GM11168 (cell line): ENCODE measurements around the gene SETX.
"Not testable (repeated sequence)": the region's sequence is repeated elsewhere in the genome, so short reads cannot be mapped to it uniquely, and the experiment has no call there.

Experiments used
- in situ Hi-C: fragments of 300-500 bp; cut with MboI; formaldehyde crosslinking; loops from one replicate; pipeline ENCODE4 v1.12.0; 2022; ENCODE audit warnings: low sequenced_read_pairs; ENCODE audit not compliant: unreplicated experiment

The SETX gene

DNA sequence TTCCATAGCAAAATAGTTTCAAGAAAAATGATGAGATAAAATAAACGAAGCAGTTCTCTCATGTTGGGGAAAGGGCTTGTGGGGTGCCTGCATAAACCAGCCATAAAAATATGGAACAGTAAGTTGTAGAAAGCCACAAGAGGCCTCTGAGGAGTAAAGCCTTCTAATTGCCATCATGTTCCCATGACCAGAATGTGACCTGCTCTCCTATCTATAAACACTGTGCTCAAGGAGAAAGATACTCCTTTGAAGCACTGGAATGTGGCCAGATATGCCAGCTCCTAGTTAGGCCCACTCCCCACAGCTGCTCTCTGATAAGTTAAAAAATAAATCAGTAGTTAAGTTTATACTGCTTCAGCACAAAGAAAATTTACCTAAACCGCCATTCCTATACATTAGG, 65.8 kb downstream of the SETX start:
- in situ Hi-C loops: loop anchor here (10.0 kb wide), 1 partner anchor 46 kb away; no protein-coding TSS in a partner anchor

DNA sequence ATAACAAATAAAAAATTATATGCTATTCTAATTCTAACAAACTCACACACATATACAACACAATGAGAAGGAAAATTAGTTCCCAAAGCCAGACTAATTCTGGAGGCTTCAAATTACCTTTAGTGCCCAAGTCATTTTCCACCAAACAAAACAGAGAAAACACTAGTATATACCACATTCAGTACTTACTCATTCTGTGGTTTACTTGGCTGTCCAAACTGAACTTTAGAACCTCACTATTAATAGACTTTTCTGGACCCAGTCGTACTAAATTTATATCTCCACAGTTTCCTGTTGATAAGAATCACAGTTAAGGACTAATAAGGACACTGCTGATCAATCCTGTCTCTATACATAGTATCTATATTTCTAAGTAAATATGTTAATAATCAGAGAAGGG, 66.4 kb downstream of the SETX start:
- in situ Hi-C loops: loop anchor here (10.0 kb wide), 1 partner anchor 46 kb away; no protein-coding TSS in a partner anchor

DNA sequence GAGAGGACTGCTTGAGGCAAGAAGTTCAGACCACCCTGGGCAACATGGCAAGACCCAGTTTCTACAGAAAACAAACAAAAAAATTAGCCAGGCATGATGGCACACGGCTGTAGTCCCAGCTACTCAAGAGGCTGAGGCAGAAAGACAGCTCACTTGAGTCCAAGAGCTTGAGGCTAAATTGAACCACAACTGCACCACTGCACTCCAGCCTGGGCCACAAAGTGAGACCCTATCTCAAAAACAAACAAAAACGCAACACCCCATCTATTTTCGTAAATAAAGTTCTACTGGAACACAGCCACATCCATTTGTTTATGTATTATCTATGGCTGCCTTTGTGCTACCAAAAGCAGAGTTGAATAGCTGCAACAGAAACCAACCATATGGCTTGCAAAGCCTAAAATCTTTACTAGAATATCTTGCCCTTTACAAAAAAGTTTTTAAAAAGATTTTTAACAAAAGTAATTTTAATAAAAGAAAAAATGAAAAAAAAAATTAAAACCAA, 67.5 kb downstream of the SETX start:
- in situ Hi-C loops: loop anchor here (10.0 kb wide), 1 partner anchor 47 kb away; no protein-coding TSS in a partner anchor

DNA sequence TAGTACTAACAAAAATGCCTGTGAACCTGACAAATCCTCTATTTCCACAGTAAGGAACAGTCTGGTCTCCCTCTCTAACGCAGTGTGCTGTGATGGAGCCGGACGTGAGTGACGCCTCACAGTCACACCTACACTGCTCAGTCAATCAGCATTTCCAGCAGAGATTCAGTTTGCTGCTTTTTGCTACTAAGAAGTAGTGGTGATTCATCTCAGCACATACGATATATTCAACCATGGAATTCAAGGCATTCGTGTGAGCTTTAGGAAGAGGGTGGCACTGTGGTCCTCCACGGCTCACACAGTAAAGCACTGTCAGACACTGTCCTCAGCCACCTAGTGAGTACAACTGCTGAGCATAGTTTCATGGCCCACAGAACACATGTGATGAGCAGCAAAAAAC, 70.9 kb downstream of the SETX start:
- in situ Hi-C loops: loop anchor here (10.0 kb wide), 1 partner anchor 51 kb away; no protein-coding TSS in a partner anchor

DNA sequence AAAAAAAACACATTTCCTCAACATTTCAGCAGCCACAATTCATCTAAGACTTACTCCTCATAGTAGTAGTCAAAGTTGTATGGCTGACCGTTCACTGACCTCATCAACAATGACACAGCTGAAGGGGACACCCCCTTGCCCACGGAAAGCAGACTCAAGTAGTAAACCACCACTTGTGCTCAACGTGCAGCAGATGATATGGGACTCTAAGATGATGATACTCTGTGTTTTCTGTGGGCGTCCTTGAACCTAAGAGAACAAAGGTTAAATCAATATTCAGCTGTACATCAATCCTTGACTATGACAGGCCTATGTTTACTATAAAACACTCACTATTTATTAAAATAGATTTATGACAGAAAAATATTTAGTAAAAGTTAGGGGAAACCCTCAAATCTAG, 71.6 kb downstream of the SETX start:
- in situ Hi-C loops: loop anchor here (10.0 kb wide), 1 partner anchor 52 kb away; no protein-coding TSS in a partner anchor

DNA sequence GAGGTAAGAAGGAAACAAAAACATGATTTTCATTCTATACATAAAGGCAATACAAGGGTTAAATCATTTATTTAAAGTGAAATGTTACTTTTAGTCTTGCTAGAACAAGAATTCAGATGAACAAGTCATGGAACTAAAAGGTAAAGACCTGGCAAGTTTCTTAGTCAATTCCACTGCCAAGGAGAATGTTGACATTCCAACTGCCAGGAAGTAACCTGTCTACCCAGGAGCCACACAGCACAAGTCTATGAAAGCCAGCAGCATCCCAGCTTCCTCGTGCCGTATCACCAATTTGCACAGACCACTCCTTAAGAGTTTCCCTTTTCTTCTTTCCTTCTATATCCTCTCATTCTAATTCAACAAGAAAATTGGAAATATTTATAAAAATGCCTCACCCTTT, 79.9 kb downstream of the SETX start:
- in situ Hi-C loops: no loop called here

DNA sequence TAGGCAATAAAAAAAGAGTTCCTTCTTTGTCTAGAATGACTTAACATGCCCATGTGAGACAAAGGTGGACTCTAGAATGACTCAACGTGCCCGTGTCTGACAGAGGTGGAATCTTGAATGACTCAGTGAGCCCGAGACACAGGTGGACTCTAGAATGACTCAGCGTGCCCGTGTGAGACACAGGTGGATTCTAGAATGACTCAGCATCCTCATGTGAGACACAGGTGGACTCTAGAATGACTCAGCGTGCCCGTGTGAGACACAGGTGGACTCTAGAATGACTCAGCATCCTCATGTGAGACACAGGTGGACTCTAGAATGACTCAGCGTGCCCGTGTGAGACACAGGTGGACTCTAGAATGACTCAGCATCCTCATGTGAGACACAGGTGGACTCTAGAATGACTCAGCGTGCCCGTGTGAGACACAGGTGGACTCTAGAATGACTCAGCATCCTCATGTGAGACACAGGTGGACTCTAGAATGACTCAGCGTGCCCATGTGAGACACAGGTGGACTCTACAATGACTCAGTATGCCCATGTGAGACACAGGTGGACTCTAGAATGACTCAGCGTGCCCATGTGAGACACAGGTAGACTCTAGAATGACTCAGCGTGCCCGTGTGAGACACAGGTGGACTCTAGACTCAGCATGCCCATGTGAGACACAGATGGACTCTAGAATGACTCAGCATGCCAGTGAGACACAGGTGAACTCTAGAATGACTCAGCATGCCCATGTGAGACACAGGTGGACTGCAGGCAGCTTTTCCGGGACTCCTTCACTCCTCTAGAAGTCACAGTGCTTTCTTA, 84.9 kb downstream of the SETX start:
- in situ Hi-C loops: not testable (repeated sequence)

DNA sequence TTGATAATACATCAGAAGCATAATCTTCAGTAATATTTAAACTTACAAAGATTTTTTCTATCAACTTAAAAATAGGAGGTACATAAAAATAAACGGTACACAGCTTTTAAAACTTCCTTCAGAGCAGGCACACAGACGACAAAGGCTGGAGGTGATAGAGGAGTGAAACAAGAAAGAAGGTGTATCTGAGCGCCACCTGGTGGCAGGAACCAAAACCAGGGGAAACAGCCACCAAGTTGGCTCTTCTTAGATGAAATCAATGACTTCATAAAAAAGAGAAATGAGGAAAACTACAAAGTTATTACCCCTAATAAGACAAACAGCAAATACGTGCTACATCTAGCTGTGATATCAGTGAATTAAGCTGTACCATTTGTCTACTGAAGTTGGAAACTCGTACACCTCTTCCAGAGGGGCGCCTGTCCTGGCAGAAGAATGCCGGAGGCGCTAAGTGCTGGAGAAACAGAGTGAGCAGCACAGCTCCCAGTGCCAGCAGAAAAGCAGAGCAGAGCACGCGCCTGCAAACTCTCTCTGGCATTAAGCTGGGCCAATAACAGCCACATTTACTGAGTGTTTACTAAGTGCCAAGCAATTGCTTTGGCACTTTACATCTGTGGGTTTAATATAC, 85.9 kb downstream of the SETX start:
- in situ Hi-C loops: no loop called here

DNA sequence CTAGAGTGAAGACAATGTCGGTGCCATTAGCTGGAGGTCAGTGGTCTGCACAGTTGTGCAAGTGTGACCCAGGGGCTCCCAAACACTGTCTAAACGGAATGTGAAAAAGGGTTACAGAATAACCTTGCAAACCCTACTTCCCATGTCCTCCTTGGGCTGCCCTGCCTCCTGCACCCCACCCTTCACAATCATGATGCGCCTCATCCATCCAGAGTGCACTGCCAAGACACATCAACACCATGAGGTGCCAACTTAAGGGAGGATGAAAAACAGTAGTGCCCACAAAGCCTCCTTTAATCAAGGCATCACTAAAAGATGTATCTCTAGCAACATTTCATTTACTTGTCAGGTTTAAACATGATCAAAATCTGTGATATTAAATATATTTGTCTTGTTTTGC, 87.1 kb downstream of the SETX start:
- in situ Hi-C loops: no loop called here

DNA sequence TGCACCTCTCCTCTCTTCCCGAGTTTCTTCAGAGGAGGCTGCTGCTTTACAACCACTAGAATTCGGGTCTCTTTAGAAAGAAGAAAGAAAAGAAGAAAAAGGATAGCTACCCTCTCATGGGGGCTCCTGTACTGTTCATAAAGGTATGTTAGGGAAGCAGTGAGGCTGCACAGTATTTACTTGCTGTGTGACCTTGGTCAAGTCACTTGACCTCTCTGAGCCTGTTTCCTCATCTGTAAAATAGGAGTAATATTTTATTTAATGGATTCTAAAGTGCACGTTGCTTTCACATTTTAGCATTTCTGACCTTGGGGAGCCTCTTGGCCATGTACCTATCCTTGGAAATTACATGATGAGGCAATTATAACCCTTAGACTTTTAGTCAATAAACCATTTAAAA, 88.8 kb downstream of the SETX start:
- in situ Hi-C loops: no loop called here

DNA sequence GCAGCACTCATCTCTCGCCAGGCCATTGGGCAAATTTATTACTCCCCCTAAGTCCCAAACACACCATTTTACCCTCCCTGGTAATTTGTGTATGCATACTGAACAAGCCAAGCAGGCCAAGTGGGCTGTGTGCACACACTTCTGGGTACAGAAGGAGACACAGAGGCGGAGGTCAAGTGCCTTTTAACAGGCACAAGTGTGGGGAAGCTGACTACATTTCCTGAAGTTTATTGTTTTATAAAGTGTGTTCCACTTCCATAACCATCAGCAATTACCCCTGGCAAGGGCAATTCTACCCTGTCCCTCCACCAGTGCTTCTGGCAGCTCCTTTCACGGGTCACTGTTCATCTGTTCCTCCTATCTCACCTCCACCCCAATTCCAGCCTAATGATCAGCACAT, 93.9 kb downstream of the SETX start:
- in situ Hi-C loops: no loop called here

DNA sequence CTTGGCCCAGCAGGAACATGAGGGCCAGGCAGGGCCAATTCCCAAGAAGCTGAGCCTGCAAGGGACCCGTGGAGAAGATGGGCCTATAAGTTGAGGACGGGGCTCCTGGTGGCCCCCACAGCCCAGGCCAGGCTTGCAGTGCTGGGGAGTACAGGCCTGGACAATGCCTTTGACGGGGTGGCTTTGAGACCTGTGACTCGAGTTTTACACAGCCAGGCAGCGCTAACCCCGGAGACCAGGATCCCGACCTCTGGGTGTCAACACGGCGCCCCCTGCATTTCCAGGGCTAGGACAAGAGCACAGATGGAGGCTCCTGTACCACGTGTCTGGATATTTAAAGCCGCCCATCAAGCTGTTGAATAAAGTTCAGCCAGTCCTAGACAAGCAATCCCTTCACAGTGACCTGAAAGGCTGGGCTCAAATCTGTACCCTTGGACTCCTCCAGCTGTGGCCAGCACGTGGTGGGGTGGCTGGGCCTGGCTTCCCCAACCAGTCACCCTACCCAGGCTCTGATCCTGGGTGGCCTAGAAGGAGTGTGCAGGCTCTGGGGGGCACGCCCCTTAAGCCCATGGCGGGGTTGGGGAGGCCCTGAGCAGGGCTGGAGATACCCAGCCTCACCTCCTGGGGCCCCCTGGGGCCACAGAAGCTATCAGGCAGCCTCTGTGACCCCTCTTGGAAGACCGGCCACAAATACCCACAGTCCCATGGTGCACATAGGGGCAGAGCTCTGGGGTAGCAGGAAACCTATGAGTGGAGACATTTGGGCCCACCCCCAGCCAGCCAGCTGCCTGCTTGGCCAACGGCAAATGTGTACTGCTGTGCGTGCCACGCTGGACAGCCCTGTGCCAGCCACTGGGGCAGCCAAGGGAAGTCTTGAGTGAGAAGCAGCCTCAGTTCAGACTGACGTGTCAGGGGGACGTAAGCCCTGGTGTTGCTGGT, 104.2 kb downstream of the SETX start:
- in situ Hi-C loops: loop anchor here (5.0 kb wide), 1 partner anchor 488 kb away; no protein-coding TSS in a partner anchor

DNA sequence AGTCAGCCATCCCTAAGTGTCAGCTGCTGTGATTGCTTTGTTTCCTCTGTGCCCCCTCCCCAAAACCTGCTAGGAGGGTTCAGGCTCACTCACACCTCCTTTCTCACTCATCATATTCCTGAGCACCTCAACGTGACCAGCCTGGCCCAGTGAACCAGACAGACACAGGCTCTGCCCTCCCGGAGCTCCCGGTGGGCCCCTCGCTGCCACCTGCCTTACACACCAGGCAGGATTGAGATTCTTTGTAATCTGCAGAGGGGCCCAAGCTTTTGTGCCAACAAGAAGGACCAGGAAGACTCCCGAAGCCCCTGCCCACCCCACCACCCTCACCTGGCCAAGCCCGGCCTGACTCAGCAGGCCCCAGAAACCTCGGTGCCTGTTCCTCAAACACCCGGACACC, 105.1 kb downstream of the SETX start:
- in situ Hi-C loops: loop anchor here (5.0 to 25.0 kb wide), 2 partner anchors 487 to 737 kb away; partner anchors contain the start of gene POMT1

DNA sequence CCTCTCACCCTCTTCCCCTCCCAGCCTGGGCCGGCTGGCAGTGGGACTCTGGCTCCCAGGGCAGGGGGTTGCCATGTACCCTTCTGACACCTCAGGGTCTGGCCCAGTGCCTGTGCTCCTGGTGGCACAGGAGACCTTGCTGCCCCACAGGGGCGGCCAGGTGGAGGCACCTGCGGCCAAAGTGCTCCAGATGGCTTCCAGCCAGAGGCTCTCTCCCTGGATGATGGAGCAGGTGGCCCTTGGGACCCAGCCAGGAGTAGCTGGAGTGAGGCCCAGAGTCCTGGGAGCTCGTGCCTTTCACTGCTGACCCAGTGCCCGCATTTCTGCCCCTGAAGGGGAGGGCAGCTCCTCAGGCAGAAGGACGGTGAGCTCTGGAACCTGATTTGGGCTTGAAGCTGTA, 105.7 kb downstream of the SETX start:
- in situ Hi-C loops: loop anchor here (25.0 kb wide), 1 partner anchor 737 kb away; the partner anchor contains the start of gene POMT1

DNA sequence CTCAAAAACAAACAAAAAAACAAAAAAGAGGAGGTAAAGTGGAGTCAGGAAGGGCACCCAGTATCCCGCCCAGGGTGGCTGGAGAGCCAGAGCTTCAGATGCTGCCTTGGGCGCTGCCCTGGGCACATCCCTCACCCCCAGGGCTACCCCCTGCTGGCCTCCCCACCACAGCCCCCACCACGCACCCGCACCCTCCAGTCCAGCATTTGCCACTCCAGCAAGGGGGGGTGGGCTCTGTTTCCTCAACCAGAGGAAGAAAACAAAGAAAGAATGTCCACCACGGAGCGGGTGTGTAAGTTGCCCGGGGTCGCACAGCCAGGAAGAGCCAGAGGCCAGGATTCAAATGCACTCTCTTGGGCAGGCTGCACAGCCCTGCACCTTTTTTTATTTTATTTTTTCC, 106.8 kb downstream of the SETX start:
- in situ Hi-C loops: loop anchor here (25.0 kb wide), 1 partner anchor 736 kb away; the partner anchor contains the start of gene POMT1

DNA sequence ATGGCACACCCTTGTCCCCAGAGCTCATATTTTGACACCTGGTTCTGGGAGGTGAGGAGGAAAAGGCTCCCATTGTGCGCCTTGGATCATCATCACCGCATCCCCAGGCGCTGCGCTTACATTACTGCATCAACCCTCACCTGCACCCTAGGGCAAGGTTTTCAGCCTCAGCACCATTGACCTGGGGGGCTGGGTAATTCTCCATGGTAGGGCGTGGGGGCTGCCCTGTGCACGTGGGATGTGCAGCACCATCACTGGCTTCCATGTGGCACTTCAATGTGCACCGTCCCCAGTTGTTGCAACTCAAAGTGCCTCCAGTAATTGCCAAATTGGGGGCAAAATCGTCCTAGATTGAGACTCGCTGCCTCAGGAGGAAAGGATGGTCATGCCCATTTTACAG, 109.3 kb downstream of the SETX start:
- in situ Hi-C loops: loop anchor here (25.0 kb wide), 1 partner anchor 733 kb away; the partner anchor contains the start of gene POMT1

DNA sequence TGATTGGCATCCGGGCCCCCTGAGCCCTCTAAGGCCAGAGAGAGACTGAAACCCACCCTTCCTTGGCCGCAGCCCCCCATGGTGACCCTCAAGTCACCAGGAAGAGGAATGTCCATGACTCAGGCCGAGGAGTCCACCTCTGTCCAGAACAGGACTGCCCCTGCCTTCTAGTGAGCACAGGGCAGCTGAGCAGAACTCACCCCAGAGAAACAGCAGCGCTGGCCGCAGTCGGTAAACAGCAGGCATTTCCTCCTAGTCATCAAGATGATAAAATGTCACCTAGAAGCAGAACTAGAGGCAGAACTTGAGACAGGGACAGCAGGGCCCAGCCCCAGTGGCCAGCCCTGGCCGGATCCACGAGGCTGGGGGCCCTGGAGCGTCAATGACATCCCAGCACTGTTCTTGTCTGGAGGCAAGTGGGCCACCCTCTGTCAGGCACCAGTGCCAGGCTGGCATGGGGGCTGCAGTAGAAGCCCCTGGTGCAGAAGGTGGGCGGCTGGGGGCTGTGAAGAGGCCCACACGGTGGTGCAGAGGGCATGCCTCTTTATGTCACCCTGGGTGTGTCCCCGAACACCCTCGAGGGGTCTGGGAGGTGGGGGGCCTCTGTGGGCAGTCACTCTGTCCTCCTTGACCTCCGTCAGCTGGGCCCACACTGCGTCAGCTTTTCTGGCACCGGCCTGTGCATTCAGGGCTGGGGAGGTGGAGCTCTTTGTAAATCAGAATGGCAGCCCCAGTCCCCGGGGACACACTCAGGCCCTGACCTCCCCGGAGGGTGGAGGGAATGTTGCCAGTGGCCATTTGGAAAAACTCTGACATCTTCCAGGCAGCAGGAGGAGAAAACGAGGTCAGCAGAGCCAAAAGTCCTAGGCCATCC, 110.0 kb downstream of the SETX start:
- in situ Hi-C loops: loop anchor here (25.0 kb wide), 1 partner anchor 733 kb away; the partner anchor contains the start of gene POMT1

DNA sequence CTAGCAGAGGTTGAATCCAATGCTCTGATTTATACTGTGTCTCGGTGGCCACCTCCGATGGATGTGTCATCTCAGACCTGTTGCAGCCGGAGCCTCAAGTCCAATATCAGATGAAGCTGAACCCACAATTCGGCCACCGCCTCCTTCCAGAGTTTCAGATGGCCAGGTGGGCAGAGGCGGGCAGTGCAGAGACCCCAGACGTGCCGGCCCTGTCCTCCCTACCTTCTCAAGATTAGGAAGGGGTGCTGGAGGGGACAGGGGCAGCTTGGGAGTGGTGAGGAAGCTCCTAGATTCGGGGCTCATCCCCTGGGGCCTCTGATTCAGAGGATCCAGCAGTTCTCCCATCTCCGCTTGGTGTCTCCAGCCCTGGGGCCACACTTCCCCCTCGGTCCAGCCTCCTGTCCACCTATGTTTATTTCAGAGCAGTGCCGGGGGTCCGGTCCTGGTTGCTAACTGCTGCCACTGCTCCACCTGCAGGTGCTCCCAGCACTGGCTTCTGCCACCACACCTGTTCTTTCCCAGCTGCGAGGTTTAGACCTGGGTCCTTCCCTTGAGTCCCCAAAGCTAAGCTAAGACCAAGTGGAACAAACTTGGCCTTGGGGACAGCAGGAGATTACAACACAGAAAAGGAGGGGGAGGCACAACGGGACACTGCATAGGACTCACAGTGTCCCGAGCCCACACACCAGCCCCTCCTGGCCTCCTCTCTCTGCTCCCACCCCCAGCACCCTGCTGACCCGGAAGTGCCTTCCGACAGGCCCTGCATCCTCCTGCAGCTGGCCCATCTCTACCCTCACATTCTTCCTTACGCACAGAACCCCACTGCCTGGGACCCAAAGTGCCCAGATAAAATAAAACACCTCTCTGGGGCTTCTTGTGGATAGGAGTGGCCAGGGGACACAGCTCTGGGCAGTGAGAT, 111.4 kb downstream of the SETX start:
- in situ Hi-C loops: loop anchor here (25.0 kb wide), 1 partner anchor 731 kb away; the partner anchor contains the start of gene POMT1
